Measurements from ENCODE around the gene SLC66A1. TPM values are rescaled to one million over a fixed set of nuclear protein-coding genes. Genes with fewer than 3 reads are reported as not detected.
A peak's percentile ranks its signal among the peaks of the same experiment; 100 is the strongest.

SLC66A1 gene
- total and polyA plus RNA-seq, 9 of the 15 experiments (the other 6 are each of a cell fraction or from before 2014, with no cell fraction given) = 1.2 to 40.8 (median 18.6) TPM

GRCh38 chr1:19338323-19338762 is 26.2 kb downstream of the SLC66A1 start (continued):
- TF ChIP-seq VEZF1 (CRISPR knock-in tag; IDR thresholded peaks at IDR 0.05) (no peak), PCBP1 (IDR thresholded peaks at IDR 0.05; ENCODE audit: low read depth, low read length, poor library complexity, severe bottlenecking) (peak; percentile 43), MEIS2 (IDR thresholded peaks at IDR 0.05; ENCODE audit: partially characterized antibody) (no peak), HDAC1 (IDR thresholded peaks at IDR 0.05) (no peak), HOMEZ (CRISPR knock-in tag; IDR thresholded peaks at IDR 0.05) (no peak), HOXB6 (CRISPR knock-in tag; IDR thresholded peaks at IDR 0.05; ENCODE audit: borderline replicate concordance) (no peak), TCF3 (CRISPR knock-in tag; IDR thresholded peaks at IDR 0.05) (no peak)

Data from K562 (cell line).